DND-41 (cell line): ENCODE results near the gene JAKMIP1.

ENCODE experiments used
- CTCF ChIP-seq: IDR thresholded peaks from 2 replicates; pipeline ENCODE4 v1.5.1; 2012; ENCODE audit warnings: borderline replicate concordance, low read length, moderate library complexity, mild to moderate bottlenecking; ENCODE audit not compliant: poor library complexity, severe bottlenecking; ENCODE audit errors: extremely low read depth
- EZH2 ChIP-seq: IDR thresholded peaks from 3 replicates; pipeline ENCODE4 v1.6.1; 2012; ENCODE audit warnings: borderline replicate concordance, low read depth, mild to moderate bottlenecking, moderate library complexity, low read length, inconsistent platforms; ENCODE audit not compliant: severe bottlenecking

DNA sequence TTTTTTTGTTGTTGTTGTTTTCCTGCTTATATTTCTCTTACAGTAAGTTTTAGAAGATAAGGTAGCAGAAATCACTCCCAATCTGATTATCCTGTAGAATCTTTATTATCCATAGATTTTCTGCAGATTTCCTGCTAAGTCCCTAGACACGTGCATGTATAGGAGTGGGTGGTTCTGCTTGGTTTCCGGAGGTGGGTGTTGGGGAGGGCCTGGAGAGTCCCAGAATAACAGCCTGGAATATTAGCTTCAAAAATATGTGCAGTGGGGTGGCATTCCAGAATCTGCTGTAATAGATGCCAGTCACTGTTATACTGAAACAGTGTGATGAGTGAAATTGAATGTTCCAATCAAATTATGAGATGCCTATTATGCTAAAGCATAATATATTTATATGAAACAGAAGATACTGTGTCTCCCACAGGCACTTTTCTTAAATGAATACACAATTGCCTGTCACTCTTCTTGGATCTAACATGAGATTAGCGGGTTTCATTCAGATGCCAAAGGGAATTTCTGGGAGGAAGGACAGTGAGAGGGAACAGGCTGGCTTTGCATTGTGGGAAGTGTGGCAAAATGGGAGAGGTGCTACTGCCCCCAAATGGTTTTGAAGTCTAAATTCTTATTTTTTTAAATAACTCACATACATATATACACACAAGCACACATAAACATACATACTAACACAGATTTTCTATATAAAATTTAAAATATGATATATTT, 219.8 kb downstream of the JAKMIP1 start:
- TF ChIP-seq CTCF (no peak), EZH2 (no peak)
